ENCODE results near the gene TMEM11. TPM values are rescaled to one million over a fixed set of nuclear protein-coding genes. Genes with fewer than 3 reads are reported as not detected.
A peak's percentile ranks its signal among the peaks of the same experiment; 100 is the strongest.
"Not testable (repeated sequence)": the region's sequence is repeated elsewhere in the genome, so short reads cannot be mapped to it uniquely, and the experiment has no call there.

The TMEM11 gene
- total RNA-seq, 4 donors from 2014 or later, result 25.6 to 38.0 (median 33.8) TPM

DNA sequence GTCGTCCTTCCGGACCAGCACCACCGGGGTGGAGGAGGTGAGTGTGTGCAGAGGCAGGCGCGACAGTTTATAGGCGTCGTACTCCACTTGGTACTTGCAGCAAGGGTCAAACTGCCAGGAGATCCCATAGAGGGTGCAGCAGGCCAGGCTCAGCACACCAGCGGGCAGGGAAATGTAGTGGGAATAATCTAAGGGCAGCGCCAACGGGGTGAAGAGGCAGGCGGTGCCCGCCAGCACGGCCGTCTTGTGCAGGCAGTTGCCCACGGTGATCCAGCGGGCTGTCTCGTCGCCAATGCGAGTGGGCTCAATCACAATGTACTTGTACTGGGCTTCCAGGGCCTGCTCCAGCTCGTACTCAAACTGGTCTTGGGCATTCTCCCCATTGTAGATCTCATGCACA, 15.6 kb downstream of the TMEM11 start:
- TF ChIP-seq, protein P1, sequence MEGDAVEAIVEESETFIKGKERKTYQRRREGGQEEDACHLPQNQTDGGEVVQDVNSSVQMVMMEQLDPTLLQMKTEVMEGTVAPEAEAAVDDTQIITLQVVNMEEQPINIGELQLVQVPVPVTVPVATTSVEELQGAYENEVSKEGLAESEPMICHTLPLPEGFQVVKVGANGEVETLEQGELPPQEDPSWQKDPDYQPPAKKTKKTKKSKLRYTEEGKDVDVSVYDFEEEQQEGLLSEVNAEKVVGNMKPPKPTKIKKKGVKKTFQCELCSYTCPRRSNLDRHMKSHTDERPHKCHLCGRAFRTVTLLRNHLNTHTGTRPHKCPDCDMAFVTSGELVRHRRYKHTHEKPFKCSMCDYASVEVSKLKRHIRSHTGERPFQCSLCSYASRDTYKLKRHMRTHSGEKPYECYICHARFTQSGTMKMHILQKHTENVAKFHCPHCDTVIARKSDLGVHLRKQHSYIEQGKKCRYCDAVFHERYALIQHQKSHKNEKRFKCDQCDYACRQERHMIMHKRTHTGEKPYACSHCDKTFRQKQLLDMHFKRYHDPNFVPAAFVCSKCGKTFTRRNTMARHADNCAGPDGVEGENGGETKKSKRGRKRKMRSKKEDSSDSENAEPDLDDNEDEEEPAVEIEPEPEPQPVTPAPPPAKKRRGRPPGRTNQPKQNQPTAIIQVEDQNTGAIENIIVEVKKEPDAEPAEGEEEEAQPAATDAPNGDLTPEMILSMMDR (IDR thresholded peaks at IDR 0.05), result no peak
- TF ChIP-seq POLR2AphosphoS5 (IDR thresholded peaks at IDR 0.05), result no peak
- no peak for TF ChIP-seq POLR2A (IDR thresholded peaks at IDR 0.05)
- TF ChIP-seq EP300 (IDR thresholded peaks at IDR 0.05), result no peak
- Histone ChIP-seq H3K9me3 (no peaks in the 10 kb centered on the region), H3K4me3 (no peak overlapping the region), H3K4me1 (peaks cover 97% of the 10 kb centered on the region), H3K27me3 (no peaks in the 10 kb centered on the region), H3K36me3 (peaks cover 18% of the 10 kb centered on the region), H3K27ac (no peak overlapping the region)
- 95% methylated on average over 20 of the region's 20 CpGs for WGBS
- DNase-seq (ENCODE audit: low spot score in 2 of 2), result no peak

DNA sequence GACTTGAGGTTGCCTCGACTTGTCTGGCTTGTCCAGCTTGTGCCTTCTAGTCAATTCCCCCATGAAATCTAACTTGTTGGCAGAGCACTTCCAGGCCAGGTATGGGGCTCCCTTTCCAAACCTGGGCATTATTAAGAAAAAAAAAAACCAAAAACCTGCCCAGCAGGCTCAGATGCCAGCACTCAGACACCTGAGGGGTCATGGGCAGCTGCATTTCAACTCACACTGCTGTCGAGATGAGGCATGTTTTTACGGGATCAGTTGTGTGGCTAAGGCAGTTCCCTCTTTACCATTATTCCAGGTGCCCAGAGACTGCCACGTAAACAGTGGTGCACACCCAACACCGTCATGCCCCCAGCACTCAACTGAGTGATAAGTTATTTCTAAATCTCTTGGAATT, 17.8 kb downstream of the TMEM11 start:
- Histone ChIP-seq H3K4me3 (no peak overlapping the region), H3K27me3 (no peaks in the 10 kb centered on the region), H3K36me3 (peaks cover 21% of the 10 kb centered on the region), H3K4me1 (peaks cover 75% of the 10 kb centered on the region), H3K9me3 (no peaks in the 10 kb centered on the region), H3K27ac (peak overlapping the region; percentile 77)
- 53% methylated on average over 5 of the region's 5 CpGs for WGBS
- no peak for DNase-seq (ENCODE audit: low spot score in 2 of 2)
- TF ChIP-seq, protein P1 (IDR thresholded peaks at IDR 0.05), result no peak
- TF ChIP-seq EP300 (IDR thresholded peaks at IDR 0.05), result no peak
- no peak for TF ChIP-seq POLR2AphosphoS5 (IDR thresholded peaks at IDR 0.05)
- no peak for TF ChIP-seq POLR2A (IDR thresholded peaks at IDR 0.05)

DNA sequence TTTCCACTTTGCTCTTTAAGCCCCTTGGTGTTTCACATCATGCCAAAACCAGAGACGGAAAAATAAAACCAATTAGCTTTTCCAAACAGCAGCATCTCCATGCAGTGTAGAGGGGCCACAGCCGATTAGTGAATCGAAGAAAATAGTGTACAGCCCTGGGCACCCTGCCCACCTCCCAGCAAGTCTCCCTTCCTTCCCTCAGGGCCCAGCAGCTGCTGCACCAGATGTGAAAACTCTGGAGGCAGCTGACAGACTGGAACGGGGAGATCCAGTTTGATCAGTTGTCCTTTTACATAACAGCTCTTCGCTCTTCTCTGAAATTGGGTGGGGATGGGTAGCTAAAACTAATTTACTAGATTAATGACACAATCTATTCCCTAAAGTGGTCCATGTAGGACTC, 19.3 kb downstream of the TMEM11 start:
- Histone ChIP-seq H3K9me3 (no peaks in the 10 kb centered on the region), H3K27ac (peak overlapping the region; percentile 74), H3K27me3 (no peaks in the 10 kb centered on the region), H3K4me3 (no peak overlapping the region), H3K4me1 (peaks cover 60% of the 10 kb centered on the region), H3K36me3 (peaks cover 28% of the 10 kb centered on the region)
- DNase-seq (ENCODE audit: low spot score in 2 of 2), result no peak
- 18% methylated on average over 5 of the region's 5 CpGs for WGBS
- TF ChIP-seq, protein P1 (IDR thresholded peaks at IDR 0.05), result no peak
- peak in 1 of 3 donors; percentile 53 for TF ChIP-seq POLR2AphosphoS5 (IDR thresholded peaks at IDR 0.05)
- TF ChIP-seq EP300 (IDR thresholded peaks at IDR 0.05), result no peak
- TF ChIP-seq POLR2A (IDR thresholded peaks at IDR 0.05), result no peak

DNA sequence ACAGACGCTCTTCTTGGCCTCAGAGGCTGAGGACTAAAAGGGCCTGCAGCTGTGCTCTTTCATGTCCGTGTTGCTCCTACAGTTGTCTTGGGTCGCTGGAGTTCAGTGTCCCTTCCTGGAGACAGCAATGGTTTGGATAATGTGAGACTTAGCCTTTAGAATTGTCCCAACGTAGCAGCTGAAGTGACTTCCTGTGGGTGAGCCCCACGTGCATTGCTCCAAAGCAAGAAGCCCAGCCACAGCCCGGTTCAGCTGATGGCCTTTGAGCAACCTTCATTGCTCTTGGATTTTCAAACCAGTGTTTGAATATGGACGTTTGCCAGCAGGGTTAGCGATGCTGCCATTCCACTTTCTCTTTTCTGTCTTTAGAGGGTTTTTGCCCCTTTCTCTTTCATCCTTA, 19.7 kb downstream of the TMEM11 start:
- peaks cover 56% of the 10 kb centered on the region for H3K4me1 ChIP-seq
- 14% methylated on average over 8 of the region's 8 CpGs for whole genome bisulfite sequencing
- no peak overlapping the region for H3K4me3 ChIP-seq

DNA sequence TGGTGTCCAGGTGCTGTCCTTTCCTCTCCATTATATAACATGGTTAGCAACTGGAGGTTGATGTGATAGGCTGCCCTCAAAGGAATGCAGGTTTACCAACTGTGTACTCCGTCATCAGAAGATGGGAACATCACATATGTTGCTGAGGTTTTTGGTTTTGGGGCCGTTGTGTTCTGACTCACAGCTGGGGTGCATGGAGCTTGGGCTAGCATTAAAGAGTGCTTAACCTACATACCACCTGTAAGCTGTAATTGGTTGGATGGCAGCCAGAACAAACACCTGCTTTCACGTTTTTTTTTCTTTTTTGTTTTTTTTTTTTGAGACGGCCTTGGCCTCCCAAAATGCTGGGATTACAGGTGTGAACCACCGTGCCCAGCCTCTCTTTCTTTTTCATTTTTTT, 20.9 kb downstream of the TMEM11 start:
- TF ChIP-seq, protein P1 (IDR thresholded peaks at IDR 0.05), result no peak
- no peak for TF ChIP-seq POLR2A (IDR thresholded peaks at IDR 0.05)
- no peak for TF ChIP-seq POLR2AphosphoS5 (IDR thresholded peaks at IDR 0.05)
- no peak for TF ChIP-seq EP300 (IDR thresholded peaks at IDR 0.05)
- WGBS, result 62% methylated on average over 5 of the region's 5 CpGs
- peaks cover 33% of the 10 kb centered on the region for H3K36me3 ChIP-seq

More for the DNA sequence above, 19.7 kb downstream of the TMEM11 start:
- TF ChIP-seq POLR2AphosphoS5 (IDR thresholded peaks at IDR 0.05) (no peak), POLR2A (IDR thresholded peaks at IDR 0.05) (no peak), EP300 (IDR thresholded peaks at IDR 0.05) (no peak)
- TF ChIP-seq, protein P1 (IDR thresholded peaks at IDR 0.05), result no peak
- no peak for DNase-seq (ENCODE audit: low spot score in 2 of 2)
- H3K27me3 ChIP-seq, result no peaks in the 10 kb centered on the region
- H3K9me3 ChIP-seq, result no peaks in the 10 kb centered on the region
- H3K36me3 ChIP-seq, result peaks cover 31% of the 10 kb centered on the region
- H3K27ac ChIP-seq, result peak overlapping the region; percentile 74

DNA sequence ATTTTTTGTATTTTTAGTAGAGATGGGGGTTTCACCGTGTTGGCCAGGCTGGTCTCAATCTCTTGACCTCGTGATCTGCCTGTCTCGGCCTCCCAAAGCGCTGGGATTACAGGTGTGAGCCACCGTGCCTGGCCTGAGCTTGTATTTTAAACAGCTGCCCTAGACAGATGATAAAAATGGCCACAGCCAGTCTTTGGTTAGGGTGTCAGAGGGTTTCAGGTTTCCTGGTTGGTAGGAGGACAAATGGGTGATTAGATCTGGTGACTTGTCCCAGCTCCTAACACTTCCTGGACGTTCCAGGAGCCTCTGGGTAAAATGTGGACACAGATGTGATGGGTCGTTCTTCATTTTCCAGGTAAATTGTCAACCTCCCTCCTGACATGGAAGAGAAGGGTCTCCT, 21.5 kb downstream of the TMEM11 start:
- H3K36me3 ChIP-seq, result peaks cover 27% of the 10 kb centered on the region
- DNase-seq (ENCODE audit: low spot score in 2 of 2); H3K27me3 ChIP-seq; H3K4me3 ChIP-seq; H3K27ac ChIP-seq; H3K9me3 ChIP-seq: not testable (repeated sequence)
- 94% methylated on average over 7 of the region's 7 CpGs for WGBS
- H3K4me1 ChIP-seq, result peaks cover 37% of the 10 kb centered on the region

More for the DNA sequence above, 20.9 kb downstream of the TMEM11 start:
- H3K27ac ChIP-seq, result no peak overlapping the region
- no peaks in the 10 kb centered on the region for H3K27me3 ChIP-seq
- peaks cover 44% of the 10 kb centered on the region for H3K4me1 ChIP-seq
- no peak overlapping the region for H3K4me3 ChIP-seq
- DNase-seq (ENCODE audit: low spot score in 2 of 2), result no peak
- no peaks in the 10 kb centered on the region for H3K9me3 ChIP-seq
